ENCODE measurements around the gene DUSP8. TPM values are rescaled to one million over a fixed set of nuclear protein-coding genes. Genes with fewer than 3 reads are reported as not detected.

DUSP8 gene
- total and polyA plus RNA-seq, 9 donors: 0.38 to 14.9 (median 1.3) TPM

DNA sequence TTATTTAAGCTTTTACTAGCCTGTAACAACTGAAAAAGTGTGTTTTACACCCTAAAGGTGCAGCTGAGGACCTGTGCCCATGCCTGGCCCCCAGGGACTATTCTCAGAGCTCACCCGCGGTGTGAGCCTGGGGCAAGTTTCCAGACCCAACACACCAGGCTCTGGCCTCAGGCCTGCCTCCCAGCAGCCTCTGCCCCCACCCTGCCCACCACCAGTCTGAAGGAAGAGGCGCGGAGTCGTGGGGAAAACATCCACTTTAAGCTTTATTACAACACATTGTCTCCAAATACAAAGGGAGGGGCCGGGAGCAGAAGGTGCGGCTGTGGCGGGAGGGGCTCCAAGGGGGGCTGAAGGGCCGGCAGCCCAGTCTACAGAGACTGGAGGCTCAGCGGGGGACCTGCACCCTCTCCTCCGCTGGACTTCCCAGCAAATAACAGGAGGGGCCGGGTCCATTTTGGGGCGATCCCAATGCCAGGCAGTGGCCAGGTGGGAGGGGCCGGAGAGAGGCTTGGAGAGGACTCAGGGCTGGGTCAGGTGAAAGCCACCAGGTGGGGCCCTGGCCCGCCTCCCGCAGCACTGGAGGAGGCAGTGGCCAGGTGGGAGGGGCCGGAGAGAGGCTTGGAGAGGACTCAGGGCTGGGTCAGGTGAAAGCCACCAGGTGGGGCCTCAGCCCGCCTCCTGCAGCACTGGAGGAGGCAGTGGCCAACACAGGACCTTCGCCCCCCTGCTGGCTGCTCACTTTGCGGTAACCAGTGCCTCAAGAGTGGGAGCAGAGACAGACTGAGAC, 18.1 kb downstream of the DUSP8 start:
- Histone ChIP-seq H3K4me3 (no peak overlapping the region), H3K36me3 (no peaks in the 10 kb centered on the region), H3K27me3 (no peaks in the 10 kb centered on the region), H3K4me1 (ENCODE audit: insufficient read depth) (peaks cover 6% of the 10 kb centered on the region), H3K9me3 (no peaks in the 10 kb centered on the region), H3K27ac (no peak overlapping the region)
- 58 to 70% (median 61%) methylated on average over 20 of the region's 20 CpGs for WGBS, 3 donors
- TF ChIP-seq POLR2A (IDR thresholded peaks at IDR 0.05): no peak
- TF ChIP-seq EP300 (IDR thresholded peaks at IDR 0.05): no peak
- TF ChIP-seq, protein P1, sequence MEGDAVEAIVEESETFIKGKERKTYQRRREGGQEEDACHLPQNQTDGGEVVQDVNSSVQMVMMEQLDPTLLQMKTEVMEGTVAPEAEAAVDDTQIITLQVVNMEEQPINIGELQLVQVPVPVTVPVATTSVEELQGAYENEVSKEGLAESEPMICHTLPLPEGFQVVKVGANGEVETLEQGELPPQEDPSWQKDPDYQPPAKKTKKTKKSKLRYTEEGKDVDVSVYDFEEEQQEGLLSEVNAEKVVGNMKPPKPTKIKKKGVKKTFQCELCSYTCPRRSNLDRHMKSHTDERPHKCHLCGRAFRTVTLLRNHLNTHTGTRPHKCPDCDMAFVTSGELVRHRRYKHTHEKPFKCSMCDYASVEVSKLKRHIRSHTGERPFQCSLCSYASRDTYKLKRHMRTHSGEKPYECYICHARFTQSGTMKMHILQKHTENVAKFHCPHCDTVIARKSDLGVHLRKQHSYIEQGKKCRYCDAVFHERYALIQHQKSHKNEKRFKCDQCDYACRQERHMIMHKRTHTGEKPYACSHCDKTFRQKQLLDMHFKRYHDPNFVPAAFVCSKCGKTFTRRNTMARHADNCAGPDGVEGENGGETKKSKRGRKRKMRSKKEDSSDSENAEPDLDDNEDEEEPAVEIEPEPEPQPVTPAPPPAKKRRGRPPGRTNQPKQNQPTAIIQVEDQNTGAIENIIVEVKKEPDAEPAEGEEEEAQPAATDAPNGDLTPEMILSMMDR (IDR thresholded peaks at IDR 0.05): no peak
- intact Hi-C loops (cut with DNase I): no loop called here
- DNase-seq: no peak

DNA sequence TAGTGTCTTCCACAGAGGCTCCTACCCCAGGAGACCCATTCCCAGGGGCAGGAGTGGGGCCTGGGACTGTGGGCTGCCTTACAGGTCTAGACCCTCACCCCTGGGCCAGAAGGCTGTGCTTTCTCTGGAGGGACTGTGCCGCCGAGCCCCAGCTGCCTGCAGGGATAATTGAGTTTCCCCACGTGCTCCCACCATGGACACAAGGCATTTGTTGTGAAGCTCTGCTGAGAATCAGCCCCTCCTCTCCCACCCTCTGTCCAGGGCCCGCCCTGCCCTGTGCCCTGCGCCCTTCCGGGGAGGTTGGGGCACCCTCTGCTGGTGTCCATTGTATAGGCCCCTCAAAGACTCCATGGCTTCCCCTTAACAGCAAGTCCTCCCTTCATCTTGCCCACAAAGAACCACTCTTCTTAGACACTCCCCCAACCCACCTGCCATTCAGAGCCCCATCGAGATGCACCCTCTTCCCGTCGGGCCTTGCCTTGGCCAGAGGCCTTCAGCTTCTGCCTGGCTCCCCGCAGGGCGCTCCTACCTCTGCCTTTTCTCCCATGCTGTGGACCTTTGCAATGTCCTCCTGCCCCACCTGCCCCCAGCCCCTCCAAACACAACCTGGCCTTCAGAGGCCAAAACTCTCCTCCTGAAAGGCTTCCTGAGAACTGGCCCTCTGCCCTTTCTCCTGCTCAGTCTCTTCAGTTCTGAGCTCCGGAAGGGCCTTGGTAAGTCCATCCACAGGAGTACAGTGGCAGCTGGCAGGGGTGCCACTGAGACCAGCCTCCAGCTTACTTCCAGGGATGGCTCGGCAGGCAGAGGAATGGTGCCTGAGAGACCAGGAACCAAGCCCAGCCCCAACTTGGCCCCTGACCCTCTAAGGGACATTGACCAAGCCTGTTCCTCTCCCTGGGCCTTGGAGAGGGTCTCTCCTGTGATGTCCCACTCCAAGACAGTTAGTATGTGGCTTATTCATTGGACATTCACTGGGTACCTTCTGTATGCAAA, 22.4 kb downstream of the DUSP8 start:
- Histone ChIP-seq H3K27ac (peak overlapping the region in 1 of 2 donors; percentile 52), H3K36me3 (no peaks in the 10 kb centered on the region), H3K4me1 (ENCODE audit: insufficient read depth) (peaks cover 2% of the 10 kb centered on the region), H3K27me3 (peaks cover 6% of the 10 kb centered on the region), H3K4me3 (no peak overlapping the region), H3K9me3 (no peaks in the 10 kb centered on the region)
- intact Hi-C loops (cut with DNase I): no loop called here
- 65 to 74% (median 71%) methylated on average over 13 of the region's 13 CpGs for WGBS, 3 donors
- TF ChIP-seq, protein P1 (IDR thresholded peaks at IDR 0.05): no peak
- TF ChIP-seq EP300 (IDR thresholded peaks at IDR 0.05) (no peak), POLR2A (IDR thresholded peaks at IDR 0.05) (no peak)
- no peak for DNase-seq

DNA sequence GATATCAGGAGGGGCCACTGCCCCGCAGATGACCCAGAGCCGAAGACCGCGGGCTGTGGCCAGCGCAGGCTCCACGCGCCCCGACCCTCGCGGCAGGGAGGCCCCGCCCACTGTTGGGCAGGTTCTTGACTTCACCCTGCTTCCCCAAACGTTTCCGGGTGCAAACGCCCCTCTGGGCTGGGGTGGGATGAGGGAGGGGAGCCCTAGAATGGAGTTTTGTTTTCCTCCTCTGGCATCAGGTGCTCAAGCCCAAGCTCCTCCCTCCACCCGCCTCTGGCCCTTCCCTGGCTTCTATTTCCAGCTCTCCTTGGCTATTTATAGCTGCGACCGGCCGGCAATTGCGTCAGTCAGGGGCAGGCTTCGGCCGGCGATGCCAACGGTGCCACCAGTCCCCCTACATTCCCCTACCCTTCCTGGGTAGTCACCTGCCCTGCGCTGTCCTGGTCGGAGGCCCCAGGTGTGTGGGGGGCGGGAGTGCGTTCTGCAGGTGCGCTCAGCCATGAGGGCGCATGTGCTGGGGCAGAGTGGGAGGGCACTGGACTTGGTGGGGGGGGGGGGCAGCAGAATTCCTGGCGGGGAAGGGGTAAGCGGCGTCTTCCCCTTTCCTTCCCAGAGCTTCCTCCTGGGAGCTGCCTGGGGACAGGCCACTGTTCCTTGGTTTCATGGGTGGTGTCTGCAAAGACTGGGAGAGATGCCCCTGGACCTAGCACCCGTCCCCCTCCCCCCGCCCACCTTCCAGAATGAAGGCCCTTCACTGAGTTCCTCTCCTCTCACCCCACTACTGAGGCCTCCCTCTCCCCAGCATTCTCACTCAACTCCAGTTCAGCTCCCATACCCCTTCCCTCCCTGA, 23.6 kb downstream of the DUSP8 start:
- intact Hi-C loops (cut with DNase I): loop anchor here in 1 of 4 donors (1.0 kb wide), 1 partner anchor 24 kb away; the partner anchor contains the start of gene DUSP8
- H3K27me3 ChIP-seq: peaks cover 6% of the 10 kb centered on the region

More for the DNA sequence above, 23.6 kb downstream of the DUSP8 start:
- peak; percentile 32 to 62 (median 56) for DNase-seq
- peak overlapping the region; percentile 16 for H3K4me3 ChIP-seq
- peaks cover 2% of the 10 kb centered on the region for H3K4me1 ChIP-seq (ENCODE audit: insufficient read depth)
- TF ChIP-seq EP300 (IDR thresholded peaks at IDR 0.05) (no peak), POLR2A (IDR thresholded peaks at IDR 0.05) (no peak)
- TF ChIP-seq, protein P1 (IDR thresholded peaks at IDR 0.05): no peak
- WGBS, 3 donors: 4 to 15% (median 8%) methylated on average over 23 to 34 of the region's 34 CpGs
- H3K9me3 ChIP-seq: no peaks in the 10 kb centered on the region
- H3K36me3 ChIP-seq: no peaks in the 10 kb centered on the region
- peak overlapping the region in 1 of 2 donors; percentile 52 for H3K27ac ChIP-seq

Data from ovary (tissue), 9 donors.